H1 (cell line): ENCODE measurements around the gene JADE3. TPM values are rescaled to one million over a fixed set of nuclear protein-coding genes. Genes with fewer than 3 reads are reported as not detected.

Experiments
- CTCF ChIA-PET: fragments of 300-600 bp; sonication (Branson Sonifier 250); formaldehyde crosslinking; loops from one replicate; lab custom pipeline; 2021; ENCODE audit not compliant: partially characterized antibody; lab: Charles Lee
- POLR2A ChIA-PET: fragments of 300-600 bp; sonication (Branson Sonifier 250); formaldehyde crosslinking; loops from one replicate; lab custom pipeline; 2021; ENCODE audit warnings: inconsistent platforms; ENCODE audit not compliant: partially characterized antibody; lab: Charles Lee
- DNase-seq, 2 experiments: peaks; one replicate each; pipeline versions ENCODE4 v3.0.0 to v3.0.0-alpha.2; 2010 to 2022; ENCODE audit warnings: low spot score in 2 of 2, low read depth in 1 of 2, mixed read lengths in 1 of 2
- FAIRE-seq: peaks from 2 replicates; lab custom pipeline; 2011; peaks lifted over from hg19 to GRCh38; lab: Jason Lieb, UNC
- H2AFZ ChIP-seq: 2 replicates; pipeline ENCODE4 v1.8.1; 2012; ENCODE audit warnings: low read length, inconsistent platforms
- H2AK5ac ChIP-seq: 2 replicates; pipeline ENCODE4 v1.6.1; 2013; ENCODE audit warnings: low read depth, low read length
- H2BK120ac ChIP-seq: replicated peaks from 2 replicates; pipeline ENCODE3; 2013; ENCODE audit warnings: low read depth, low read length, inconsistent platforms
- H2BK12ac ChIP-seq: 2 replicates; pipeline ENCODE4 v1.6.1; 2013; ENCODE audit warnings: low read depth, low read length
- H2BK15ac ChIP-seq: 2 replicates; pipeline ENCODE4 v1.6.1; 2013; ENCODE audit warnings: low read length
- H2BK20ac ChIP-seq: 2 replicates; pipeline ENCODE4 v1.6.1; 2013; ENCODE audit warnings: low read length
- H2BK5ac ChIP-seq: 2 replicates; pipeline ENCODE4 v1.6.1; 2013; ENCODE audit warnings: low read depth, low read length
- H3K14ac ChIP-seq: 2 replicates; pipeline ENCODE4 v1.6.1; 2013; ENCODE audit warnings: inconsistent platforms; ENCODE audit not compliant: insufficient read length
- H3K18ac ChIP-seq: 2 replicates; pipeline ENCODE4 v1.6.1; 2013; ENCODE audit warnings: low read length; ENCODE audit errors: extremely low read depth
- H3K23ac ChIP-seq: 2 replicates; pipeline ENCODE4 v1.6.1; 2013; ENCODE audit warnings: inconsistent platforms; ENCODE audit not compliant: insufficient read length
- H3K23me2 ChIP-seq: 2 replicates; pipeline ENCODE4 v1.6.1; 2013; ENCODE audit warnings: low read depth, low read length
- H3K27ac ChIP-seq: 2 replicates; pipeline ENCODE4 v1.6.1; 2011; ENCODE audit warnings: low read depth, low read length, inconsistent platforms
- H3K27me3 ChIP-seq, 4 experiments: replicated peaks in 1 of 4; 1 replicate in 1 of 4; 2 replicates in 3 of 4; pipeline versions ENCODE4 v1.6.1 to v1.8.1; 2011 to 2013; ENCODE audit warnings: low read length in 3 of 4, mild to moderate bottlenecking in 3 of 4, inconsistent platforms in 2 of 4, mixed read lengths in 2 of 4, moderate library complexity in 1 of 4; ENCODE audit not compliant: control insufficient read depth in 3 of 4, insufficient read depth in 3 of 4; ENCODE audit errors: extremely low read depth in 1 of 4
- H3K36me3 ChIP-seq, 4 experiments: 2 replicates each; pipeline versions ENCODE4 v1.6.1 to v1.8.1; 2011 to 2013; ENCODE audit warnings: mild to moderate bottlenecking in 4 of 4, low read length in 3 of 4, moderate library complexity in 2 of 4, control low read depth in 1 of 4, inconsistent platforms in 1 of 4; ENCODE audit not compliant: insufficient read depth in 4 of 4, control insufficient read depth in 2 of 4
- H3K4ac ChIP-seq: replicated peaks from 2 replicates; pipeline ENCODE3; 2013; ENCODE audit warnings: low read length, low read depth, mixed read lengths, inconsistent platforms; ENCODE audit not compliant: insufficient read length
- H3K4me1 ChIP-seq, 4 experiments: replicated peaks in 1 of 4; 1 replicate in 1 of 4; 2 replicates in 3 of 4; pipeline versions ENCODE4 v1.6.1 to v1.8.1; 2011 to 2013; ENCODE audit warnings: low read length in 3 of 4, inconsistent platforms in 2 of 4, mixed read lengths in 1 of 4; ENCODE audit not compliant: insufficient read depth in 4 of 4, control insufficient read depth in 3 of 4
- H3K4me2 ChIP-seq, 2 experiments: 2 replicates each; pipeline versions ENCODE4 v1.6.1 to v1.8.1; 2011 to 2013; ENCODE audit warnings: low read depth in 2 of 2, low read length in 2 of 2, control low read depth in 1 of 2, inconsistent platforms in 1 of 2, mild to moderate bottlenecking in 1 of 2; ENCODE audit not compliant: insufficient read depth in 1 of 2
- H3K4me3 ChIP-seq, 4 experiments: fragments of 200-600, 300-600 bp in 1 of 4; sonication (generic), shearing (Covaris generic), sonication (Bioruptor Twin) in 1 of 4; 2 replicates each; pipeline versions ENCODE4 v1.5.1 to v1.8.1; 2011 to 2016; ENCODE audit warnings: low read length in 4 of 4, low read depth in 3 of 4, control low read depth in 2 of 4, inconsistent platforms in 2 of 4, mild to moderate bottlenecking in 2 of 4, mixed read lengths in 1 of 4, moderate library complexity in 1 of 4; ENCODE audit not compliant: insufficient read depth in 2 of 4; ENCODE audit errors: extremely low read depth in 1 of 4
- H3K56ac ChIP-seq: replicated peaks from 2 replicates; pipeline ENCODE3; 2013; ENCODE audit warnings: low read depth, mild to moderate bottlenecking, mixed read lengths, low read length, inconsistent platforms; ENCODE audit not compliant: insufficient read length
- H3K79me1 ChIP-seq: 2 replicates; pipeline ENCODE4 v1.6.1; 2013; ENCODE audit warnings: low read depth, low read length, control low read depth
- H3K79me2 ChIP-seq, 2 experiments: 2 replicates each; pipeline versions ENCODE4 v1.6.1 to v1.8.1; 2012 to 2013; ENCODE audit warnings: low read length in 2 of 2, mild to moderate bottlenecking in 2 of 2, inconsistent platforms in 1 of 2; ENCODE audit not compliant: insufficient read depth in 2 of 2, control insufficient read depth in 1 of 2
- H3K9ac ChIP-seq, 4 experiments: replicated peaks in 1 of 4; 1 replicate in 1 of 4; 2 replicates in 3 of 4; pipeline versions ENCODE4 v1.6.1 to v1.8.1; 2011 to 2013; ENCODE audit warnings: low read depth in 3 of 4, low read length in 3 of 4, control low read depth in 2 of 4, mild to moderate bottlenecking in 2 of 4, moderate library complexity in 2 of 4, inconsistent platforms in 1 of 4; ENCODE audit errors: extremely low read depth in 1 of 4
- H3K9me3 ChIP-seq, 2 experiments: 2 replicates each; pipeline versions ENCODE4 v1.6.1 to v1.8.1; 2012 to 2013; ENCODE audit warnings: mild to moderate bottlenecking in 2 of 2, moderate library complexity in 2 of 2, control low read depth in 1 of 2, inconsistent platforms in 1 of 2, low read depth in 1 of 2, low read length in 1 of 2, mixed read lengths in 1 of 2; ENCODE audit not compliant: insufficient read depth in 2 of 2
- H4K20me1 ChIP-seq, 2 experiments: replicated peaks in 1 of 2; 2 replicates each; pipeline versions ENCODE3 to v1.8.1; 2011 to 2013; ENCODE audit warnings: inconsistent platforms in 2 of 2, low read length in 2 of 2, mild to moderate bottlenecking in 1 of 2; ENCODE audit not compliant: insufficient read depth in 2 of 2, control insufficient read depth in 1 of 2
- H4K5ac ChIP-seq: 2 replicates; pipeline ENCODE4 v1.6.1; 2013; ENCODE audit warnings: low read length, low read depth, mixed read lengths, inconsistent platforms; ENCODE audit not compliant: insufficient read length
- H4K8ac ChIP-seq: 2 replicates; pipeline ENCODE4 v1.8.0; 2013; ENCODE audit warnings: mild to moderate bottlenecking, moderate library complexity, low read length, inconsistent platforms; ENCODE audit not compliant: insufficient read depth; ENCODE audit errors: extremely low read depth
- H4K91ac ChIP-seq: replicated peaks from 2 replicates; pipeline ENCODE3; 2013; ENCODE audit warnings: low read length, mixed read lengths, inconsistent platforms; ENCODE audit not compliant: insufficient read length
- GABPA ChIP-seq: IDR thresholded peaks from 2 replicates; pipeline ENCODE4 v1.6.1; 2011; ENCODE audit warnings: mild to moderate bottlenecking, low read length, moderate library complexity, borderline replicate concordance; ENCODE audit not compliant: insufficient read depth
- KDM4A ChIP-seq: IDR thresholded peaks from one replicate; pipeline ENCODE4 v1.7.1; 2012; ENCODE audit warnings: low read depth, mild to moderate bottlenecking, moderate library complexity, low read length, inconsistent platforms; ENCODE audit not compliant: severe bottlenecking
- MAX ChIP-seq: IDR thresholded peaks from 2 replicates; pipeline ENCODE4 v1.6.1; 2012; ENCODE audit warnings: inconsistent platforms
- NRF1 ChIP-seq: IDR thresholded peaks from 2 replicates; pipeline ENCODE4 v1.6.1; 2011; ENCODE audit warnings: mild to moderate bottlenecking, low read depth, low read length, improper control_type of control experiment
- PHF8 ChIP-seq: fragments of 200-600 bp; sonication (generic); conservative IDR thresholded peaks from 2 replicates; pipeline ENCODE4 v1.7.1; 2012; ENCODE audit warnings: low read depth, mild to moderate bottlenecking, inconsistent platforms, low read length, moderate library complexity
- POLR2A ChIP-seq, 2 experiments: IDR thresholded peaks; 1 replicate in 1 of 2; 2 replicates in 1 of 2; pipeline ENCODE4 v1.6.1; 2011; ENCODE audit warnings: low read depth in 2 of 2, low read length in 2 of 2, mild to moderate bottlenecking in 2 of 2; ENCODE audit errors: control extremely low read depth in 1 of 2
- RAD21 ChIP-seq, 2 experiments: IDR thresholded peaks in 1 of 2; conservative IDR thresholded peaks in 1 of 2; 2 replicates each; pipeline ENCODE4 v1.6.1; 2011; ENCODE audit warnings: low read depth in 2 of 2, low read length in 2 of 2, improper control_type of control experiment in 1 of 2, inconsistent platforms in 1 of 2, mild to moderate bottlenecking in 1 of 2, moderate library complexity in 1 of 2
- RFX5 ChIP-seq: IDR thresholded peaks from 2 replicates; pipeline ENCODE4 v1.6.1; 2011; ENCODE audit warnings: low read depth, low read length, improper control_type of control experiment, borderline replicate concordance
- SIRT6 ChIP-seq: IDR thresholded peaks from one replicate; pipeline ENCODE4 v1.7.1; 2012; ENCODE audit warnings: low read length, inconsistent platforms
- SIX5 ChIP-seq: IDR thresholded peaks from 2 replicates; pipeline ENCODE4 v1.6.1; 2011; ENCODE audit warnings: mild to moderate bottlenecking, low read depth, low read length
- WGBS, 2 experiments: shearing (Covaris generic) in 1 of 2; methylation state at CpG; one replicate each; pipeline versions ENCODE4 v1.1.6 to v1.1.7; 2013 to 2015; ENCODE audit warnings: low lambda C conversion rate in 2 of 2, mixed read lengths in 2 of 2, inconsistent platforms in 1 of 2, low coverage in 1 of 2, missing lambda C conversion rate in 1 of 2; ENCODE audit not compliant: insufficient replicate concordance in 2 of 2, insufficient coverage in 1 of 2, insufficient read length in 1 of 2; ENCODE audit errors: extremely low coverage in 1 of 2, missing lambda C conversion rate in 1 of 2; 5-methylcytosine and 5-hydroxymethylcytosine counted together
- polyA plus RNA-seq, 7 experiments: library from polyadenylated mRNA; depleted of rRNA in 3 of 7; stranded (reverse) in 5 of 7; unstranded in 2 of 7; fragments of >200 nt in 5 of 7; fragments of 200-250 nt in 2 of 7; gene quantifications; 1 replicate in 5 of 7; 2 replicates in 1 of 7; 4 replicates in 1 of 7; pipeline versions ENCODE4 v1.2.1 to v1.2.3, GENCODE V29; 2011 to 2013; ENCODE audit warnings: missing spikeins in 2 of 7, mixed read lengths in 2 of 7
- total RNA-seq: library from RNA; stranded (reverse); fragmentation: NEBNext Ultra II Directional; extraction: Animal tissue kit (Norgen Biotek cat#: 25700); gene quantifications from 2 replicates; pipeline ENCODE4 v1.2.1, GENCODE V29; 2021

The JADE3 gene
- total and polyA plus RNA-seq, 2 of the 8 experiments (the other 6 are each of a cell fraction or from before 2014, with no cell fraction given), result 6.9 to 21.5 TPM

GRCh38 chrX:46912603-46913491, 626 bp downstream of the JADE3 start:
- Histone ChIP-seq H3K79me2 (peaks cover 8 to 45% of the 10 kb centered on the region in 2 experiments; a peak in 3 of 4 replicates), H3K4me3 (peak overlapping the region; percentile 63 to 88 (median 66)), H2BK20ac (no peak overlapping the region), H3K27ac (no peak overlapping the region; the same call in 1 of the 2 replicates), H3K4me1 (peaks cover 0 to 3% (median 0%) of the 10 kb centered on the region in 4 experiments; a peak in 3 of 7 replicates), H3K9ac (peak overlapping the region; percentile 25 to 87 (median 69); a peak in 6 of 7 replicates), H3K23me2 (0 out of 2 replicates have a peak, but pooled peaks cover 3% of the 10 kb centered on the region), H4K5ac (peak overlapping the region; percentile 71), H2BK120ac (no peak overlapping the region), H3K23ac (no peak overlapping the region), H4K91ac (no peak overlapping the region), H3K79me1 (peaks cover 2% of the 10 kb centered on the region; the same call in 1 of the 2 replicates), H2BK12ac (no peak overlapping the region), H3K36me3 (no peaks in the 10 kb centered on the region), H4K20me1 (peaks cover 0 to 3% of the 10 kb centered on the region in 2 experiments), H3K18ac (peak overlapping the region; percentile 60), H3K9me3 (no peaks in the 10 kb centered on the region), H3K56ac (no peak overlapping the region), H2AFZ (no peak overlapping the region), H2BK15ac (no peak overlapping the region), H3K27me3 (no peaks in the 10 kb centered on the region), H3K4me2 (peak overlapping the region; percentile 76 to 87; a peak in 3 of 4 replicates), H3K4ac (no peak overlapping the region), H2AK5ac (no peak overlapping the region), H3K14ac (no peak overlapping the region), H2BK5ac (no peak overlapping the region), H4K8ac (peak overlapping the region; percentile 85; the same call in 1 of the 2 replicates)
- ChIA-PET POLR2A (interaction anchor here (0.7 to 1.7 kb wide), 3 partner anchors 20 to 153 kb away, joined by 3 to 5 read pairs (median 3); no protein-coding TSS in a partner anchor), CTCF (interaction anchor here (0.6 to 1.9 kb wide), 7 partner anchors 22 to 409 kb away, joined by 3 to 7 read pairs (median 4); no protein-coding TSS in a partner anchor)
- 0% methylated on average over 2 of the region's 109 CpGs; no CpG with 5 or more reads in 1 of the 2 experiments for WGBS, 2 experiments
- DNase-seq (peak in 1 of 2 experiments; percentile 60), FAIRE-seq (no peak)
- TF ChIP-seq PHF8, result peak; percentile 54
- TF ChIP-seq RFX5, result no peak
- TF ChIP-seq NRF1, result no peak
- 0 out of 2 replicates have a peak, but pooled peaks have one; percentile 13 for TF ChIP-seq MAX
- TF ChIP-seq GABPA, result no peak
- no peak for TF ChIP-seq SIX5
- no peak for TF ChIP-seq SIRT6
- peak; percentile 61 for TF ChIP-seq KDM4A
- TF ChIP-seq POLR2A (IDR thresholded peaks at IDR 0.05; ENCODE audit: control extremely low read depth in 1 of 2, low read depth in 2 of 2, low read length in 2 of 2), result peak; percentile 50 to 66
- peak; percentile 35 to 52; a peak in 3 of 4 replicates for TF ChIP-seq RAD21 (IDR thresholded peaks at IDR 0.05 in 1 of 2, conservative IDR thresholded peaks at IDR 0.05 in 1 of 2; ENCODE audit: low read depth in 2 of 2, low read length in 2 of 2)
